ENCODE measurements around the gene PLCXD3. TPM values are rescaled to one million over a fixed set of nuclear protein-coding genes. Genes with fewer than 3 reads are reported as not detected.

The PLCXD3 gene
- total and polyA plus RNA-seq, 4 experiments from 2014 or later: not detected

GRCh38 chr5:41312066-41312465 is 198.3 kb downstream of the PLCXD3 start:
- no peaks in the 10 kb centered on the region for H3K9me3 ChIP-seq (ENCODE audit: control insufficient read depth in 1 of 2, low read length in 2 of 2)

GRCh38 chr5:41309275-41309674 is 201.1 kb downstream of the PLCXD3 start:
- ChIA-PET CTCF (ENCODE audit: partially characterized antibody) (no interaction called here), POLR2A (ENCODE audit: partially characterized antibody) (no interaction called here)
- Mint-ChIP-seq H3K9me3 (peaks cover 0 to 4% (median 0%) of the 10 kb centered on the region in 8 donors), H3K27me3 (no peaks in the 10 kb centered on the region), H3K27ac (no peak overlapping the region), H3K36me3 (no peaks in the 10 kb centered on the region), H3K4me1 (no peaks in the 10 kb centered on the region), H3K4me3 (no peak overlapping the region)
- no peaks in the 10 kb centered on the region for H3K9me3 ChIP-seq (ENCODE audit: control insufficient read depth in 1 of 2, low read length in 2 of 2)
- intact Hi-C loops (cut with micrococcal nuclease): no loop called here
- no peak for DNase-seq
- H3K4me3 ChIP-seq (ENCODE audit: low read length in 2 of 2): no peak overlapping the region
- no peaks in the 10 kb centered on the region for H3K4me1 ChIP-seq (ENCODE audit: insufficient read depth, low read length)
- H3K36me3 ChIP-seq (ENCODE audit: insufficient read depth, low read length): no peaks in the 10 kb centered on the region
- no peaks in the 10 kb centered on the region for H3K27me3 ChIP-seq (ENCODE audit: insufficient read depth, low read length)
- H3K27ac ChIP-seq (ENCODE audit: low read depth, low read length): no peak overlapping the region

More at GRCh38 chr5:41312066-41312465, 198.3 kb downstream of the PLCXD3 start:
- intact Hi-C loops (cut with micrococcal nuclease): no loop called here
- H3K36me3 Mint-ChIP-seq: no peaks in the 10 kb centered on the region
- Histone ChIP-seq H3K27ac (ENCODE audit: low read depth, low read length) (no peak overlapping the region), H3K27me3 (ENCODE audit: insufficient read depth, low read length) (no peaks in the 10 kb centered on the region), H3K4me1 (ENCODE audit: insufficient read depth, low read length) (no peaks in the 10 kb centered on the region), H3K4me3 (ENCODE audit: low read length in 2 of 2) (no peak overlapping the region), H3K36me3 (ENCODE audit: insufficient read depth, low read length) (no peaks in the 10 kb centered on the region)
- H3K4me3 Mint-ChIP-seq: no peak overlapping the region
- no peaks in the 10 kb centered on the region for H3K4me1 Mint-ChIP-seq
- H3K27me3 Mint-ChIP-seq: no peaks in the 10 kb centered on the region
- ChIA-PET CTCF (ENCODE audit: partially characterized antibody) (no interaction called here), POLR2A (ENCODE audit: partially characterized antibody) (no interaction called here)
- peaks cover 0 to 4% (median 0%) of the 10 kb centered on the region in 8 donors for H3K9me3 Mint-ChIP-seq
- DNase-seq: no peak
- H3K27ac Mint-ChIP-seq: no peak overlapping the region

- H3K27me3 ChIP-seq (ENCODE audit: insufficient read depth, low read length): no peaks in the 10 kb centered on the region
- ChIA-PET CTCF (ENCODE audit: partially characterized antibody) (interaction anchor here (0.7 kb wide), 1 partner anchor 9 kb away, joined by 3 read pairs; no protein-coding TSS in a partner anchor), POLR2A (ENCODE audit: partially characterized antibody) (no interaction called here)
- no peak overlapping the region for H3K4me3 ChIP-seq (ENCODE audit: low read length in 2 of 2)
- H3K9me3 ChIP-seq (ENCODE audit: control insufficient read depth in 1 of 2, low read length in 2 of 2): no peaks in the 10 kb centered on the region
- H3K4me1 ChIP-seq (ENCODE audit: insufficient read depth, low read length): no peaks in the 10 kb centered on the region
- Mint-ChIP-seq H3K36me3 (no peaks in the 10 kb centered on the region), H3K4me3 (no peak overlapping the region), H3K9me3 (peaks cover 0 to 4% (median 0%) of the 10 kb centered on the region in 8 donors), H3K4me1 (no peaks in the 10 kb centered on the region), H3K27me3 (no peaks in the 10 kb centered on the region), H3K27ac (no peak overlapping the region)
- no peaks in the 10 kb centered on the region for H3K36me3 ChIP-seq (ENCODE audit: insufficient read depth, low read length)
- H3K27ac ChIP-seq (ENCODE audit: low read depth, low read length): no peak overlapping the region
- intact Hi-C loops (cut with micrococcal nuclease): no loop called here
- no peak for DNase-seq
Observed at GRCh38 chr5:41306005-41306404, 204.4 kb downstream of the PLCXD3 start.

- Histone ChIP-seq H3K4me3 (ENCODE audit: low read length in 2 of 2) (no peak overlapping the region), H3K27ac (ENCODE audit: low read depth, low read length) (no peak overlapping the region), H3K9me3 (ENCODE audit: control insufficient read depth in 1 of 2, low read length in 2 of 2) (no peaks in the 10 kb centered on the region), H3K4me1 (ENCODE audit: insufficient read depth, low read length) (no peaks in the 10 kb centered on the region), H3K27me3 (ENCODE audit: insufficient read depth, low read length) (no peaks in the 10 kb centered on the region), H3K36me3 (ENCODE audit: insufficient read depth, low read length) (no peaks in the 10 kb centered on the region)
- H3K36me3 Mint-ChIP-seq: no peaks in the 10 kb centered on the region
- H3K27ac Mint-ChIP-seq: no peak overlapping the region
- H3K4me3 Mint-ChIP-seq: no peak overlapping the region
- DNase-seq: no peak
- H3K27me3 Mint-ChIP-seq: no peaks in the 10 kb centered on the region
- intact Hi-C loops (cut with micrococcal nuclease): no loop called here
- peaks cover 0 to 4% (median 0%) of the 10 kb centered on the region in 8 donors for H3K9me3 Mint-ChIP-seq
- H3K4me1 Mint-ChIP-seq: no peaks in the 10 kb centered on the region
- POLR2A ChIA-PET (ENCODE audit: partially characterized antibody): no interaction called here
- CTCF ChIA-PET (ENCODE audit: partially characterized antibody): no interaction called here
Observed at GRCh38 chr5:41305056-41305455, 205.3 kb downstream of the PLCXD3 start.

GRCh38 chr5:41296066-41296465 is 214.3 kb downstream of the PLCXD3 start:
- Histone ChIP-seq H3K27me3 (ENCODE audit: insufficient read depth, low read length) (no peaks in the 10 kb centered on the region), H3K4me3 (ENCODE audit: low read length in 2 of 2) (no peak overlapping the region), H3K27ac (ENCODE audit: low read depth, low read length) (no peak overlapping the region), H3K9me3 (ENCODE audit: control insufficient read depth in 1 of 2, low read length in 2 of 2) (no peaks in the 10 kb centered on the region), H3K4me1 (ENCODE audit: insufficient read depth, low read length) (no peaks in the 10 kb centered on the region), H3K36me3 (ENCODE audit: insufficient read depth, low read length) (no peaks in the 10 kb centered on the region)
- no peaks in the 10 kb centered on the region for H3K4me1 Mint-ChIP-seq
- H3K9me3 Mint-ChIP-seq: peaks cover 0 to 1% (median 0%) of the 10 kb centered on the region in 8 donors
- H3K27ac Mint-ChIP-seq: no peak overlapping the region
- no peak overlapping the region for H3K4me3 Mint-ChIP-seq
- intact Hi-C loops (cut with micrococcal nuclease): no loop called here
- no peaks in the 10 kb centered on the region for H3K27me3 Mint-ChIP-seq
- no peaks in the 10 kb centered on the region for H3K36me3 Mint-ChIP-seq
- ChIA-PET POLR2A (ENCODE audit: partially characterized antibody) (no interaction called here), CTCF (ENCODE audit: partially characterized antibody) (no interaction called here)
- no peak for DNase-seq

- Histone ChIP-seq H3K27me3 (ENCODE audit: insufficient read depth, low read length) (no peaks in the 10 kb centered on the region), H3K27ac (ENCODE audit: low read depth, low read length) (no peak overlapping the region), H3K36me3 (ENCODE audit: insufficient read depth, low read length) (no peaks in the 10 kb centered on the region), H3K4me3 (ENCODE audit: low read length in 2 of 2) (no peak overlapping the region), H3K9me3 (ENCODE audit: control insufficient read depth in 1 of 2, low read length in 2 of 2) (no peaks in the 10 kb centered on the region), H3K4me1 (ENCODE audit: insufficient read depth, low read length) (no peaks in the 10 kb centered on the region)
- Mint-ChIP-seq H3K4me3 (no peak overlapping the region), H3K9me3 (no peaks in the 10 kb centered on the region), H3K27me3 (no peaks in the 10 kb centered on the region), H3K4me1 (no peaks in the 10 kb centered on the region), H3K36me3 (no peaks in the 10 kb centered on the region), H3K27ac (no peak overlapping the region)
- ChIA-PET POLR2A (ENCODE audit: partially characterized antibody) (no interaction called here), CTCF (ENCODE audit: partially characterized antibody) (interaction anchor here (1.0 kb wide), 1 partner anchor 14 kb away, joined by 4 read pairs; no protein-coding TSS in a partner anchor)
- intact Hi-C loops (cut with micrococcal nuclease): no loop called here
- no peak for DNase-seq
Observed at GRCh38 chr5:41291323-41291722, 219.1 kb downstream of the PLCXD3 start.

GRCh38 chr5:41290810-41291209 is 219.6 kb downstream of the PLCXD3 start:
- no peaks in the 10 kb centered on the region for H3K36me3 ChIP-seq (ENCODE audit: insufficient read depth, low read length)
- H3K4me1 Mint-ChIP-seq: no peaks in the 10 kb centered on the region
- no peaks in the 10 kb centered on the region for H3K27me3 Mint-ChIP-seq
- ChIA-PET CTCF (ENCODE audit: partially characterized antibody) (interaction anchor here (0.9 to 1.0 kb wide), 2 partner anchors 11 to 14 kb away, joined by 3 to 4 read pairs; no protein-coding TSS in a partner anchor), POLR2A (ENCODE audit: partially characterized antibody) (no interaction called here)
- no peaks in the 10 kb centered on the region for H3K27me3 ChIP-seq (ENCODE audit: insufficient read depth, low read length)
- no peaks in the 10 kb centered on the region for H3K9me3 ChIP-seq (ENCODE audit: control insufficient read depth in 1 of 2, low read length in 2 of 2)
- intact Hi-C loops (cut with micrococcal nuclease): no loop called here
- H3K4me3 Mint-ChIP-seq: no peak overlapping the region
- H3K4me1 ChIP-seq (ENCODE audit: insufficient read depth, low read length): no peaks in the 10 kb centered on the region
- DNase-seq: no peak
- no peak overlapping the region for H3K27ac ChIP-seq (ENCODE audit: low read depth, low read length)
- H3K9me3 Mint-ChIP-seq: no peaks in the 10 kb centered on the region
- no peak overlapping the region for H3K4me3 ChIP-seq (ENCODE audit: low read length in 2 of 2)
- H3K36me3 Mint-ChIP-seq: no peaks in the 10 kb centered on the region
- H3K27ac Mint-ChIP-seq: no peak overlapping the region

- CTCF ChIA-PET (ENCODE audit: partially characterized antibody): interaction anchor here (0.9 kb wide), 1 partner anchor 12 kb away, joined by 3 read pairs; no protein-coding TSS in a partner anchor
Observed at GRCh38 chr5:41289970-41290464, 220.4 kb downstream of the PLCXD3 start.

More at GRCh38 chr5:41289970-41290464, 220.4 kb downstream of the PLCXD3 start:
- intact Hi-C loops (cut with micrococcal nuclease): no loop called here
- no peak overlapping the region for H3K4me3 ChIP-seq (ENCODE audit: low read length in 2 of 2)
- no peaks in the 10 kb centered on the region for H3K4me1 ChIP-seq (ENCODE audit: insufficient read depth, low read length)
- DNase-seq: no peak
- Mint-ChIP-seq H3K36me3 (no peaks in the 10 kb centered on the region), H3K27me3 (no peaks in the 10 kb centered on the region), H3K27ac (no peak overlapping the region), H3K4me3 (no peak overlapping the region), H3K4me1 (no peaks in the 10 kb centered on the region), H3K9me3 (no peaks in the 10 kb centered on the region)
- no peak overlapping the region for H3K27ac ChIP-seq (ENCODE audit: low read depth, low read length)
- POLR2A ChIA-PET (ENCODE audit: partially characterized antibody): no interaction called here
- H3K36me3 ChIP-seq (ENCODE audit: insufficient read depth, low read length): no peaks in the 10 kb centered on the region
- no peaks in the 10 kb centered on the region for H3K27me3 ChIP-seq (ENCODE audit: insufficient read depth, low read length)
- H3K9me3 ChIP-seq (ENCODE audit: control insufficient read depth in 1 of 2, low read length in 2 of 2): no peaks in the 10 kb centered on the region

Data from CD4-positive, alpha-beta memory T cell (primary cell).